H1 (cell line): ENCODE measurements around the gene CAMTA1.
A peak's percentile ranks its signal among the peaks of the same experiment; 100 is the strongest.

Experiments used
- CTCF ChIP-seq, 3 experiments: IDR thresholded peaks; 1 replicate in 2 of 3; 2 replicates in 1 of 3; pipeline versions ENCODE4 v1.5.1 to v1.6.1; 2011; ENCODE audit warnings: low read length in 3 of 3, mild to moderate bottlenecking in 3 of 3, inconsistent platforms in 2 of 3, low read depth in 1 of 3, moderate library complexity in 1 of 3; ENCODE audit not compliant: insufficient read depth in 1 of 3; ENCODE audit errors: control extremely low read depth in 1 of 3
- EZH2 ChIP-seq: fragments of 200-600 bp; sonication (generic); IDR thresholded peaks from 2 replicates; pipeline ENCODE4 v1.7.1; 2012; ENCODE audit warnings: low read depth, mild to moderate bottlenecking, moderate library complexity, low read length, inconsistent platforms; ENCODE audit not compliant: severe bottlenecking
- PHF8 ChIP-seq: fragments of 200-600 bp; sonication (generic); conservative IDR thresholded peaks from 2 replicates; pipeline ENCODE4 v1.7.1; 2012; ENCODE audit warnings: low read depth, mild to moderate bottlenecking, inconsistent platforms, low read length, moderate library complexity
- POLR2AphosphoS5 ChIP-seq: IDR thresholded peaks from 2 replicates; pipeline ENCODE4 v1.6.1; 2011; ENCODE audit warnings: low read depth, low read length
- SP1 ChIP-seq: IDR thresholded peaks from 2 replicates; pipeline ENCODE4 v1.6.1; 2011; ENCODE audit warnings: low read depth, low read length
- YY1 ChIP-seq: IDR thresholded peaks from 2 replicates; pipeline ENCODE4 v1.6.1; 2011; ENCODE audit warnings: low read depth, mild to moderate bottlenecking, low read length
- TF ChIP-seq, protein P1 (sequence below): IDR thresholded peaks from 2 replicates; pipeline ENCODE4 v1.6.1; 2011; ENCODE audit warnings: low read depth, mild to moderate bottlenecking, low read length; ENCODE audit not compliant: insufficient read depth
- TF ChIP-seq, protein P2 (sequence below): IDR thresholded peaks from 2 replicates; pipeline ENCODE4 v1.6.1; 2012; ENCODE audit warnings: inconsistent platforms

DNA sequence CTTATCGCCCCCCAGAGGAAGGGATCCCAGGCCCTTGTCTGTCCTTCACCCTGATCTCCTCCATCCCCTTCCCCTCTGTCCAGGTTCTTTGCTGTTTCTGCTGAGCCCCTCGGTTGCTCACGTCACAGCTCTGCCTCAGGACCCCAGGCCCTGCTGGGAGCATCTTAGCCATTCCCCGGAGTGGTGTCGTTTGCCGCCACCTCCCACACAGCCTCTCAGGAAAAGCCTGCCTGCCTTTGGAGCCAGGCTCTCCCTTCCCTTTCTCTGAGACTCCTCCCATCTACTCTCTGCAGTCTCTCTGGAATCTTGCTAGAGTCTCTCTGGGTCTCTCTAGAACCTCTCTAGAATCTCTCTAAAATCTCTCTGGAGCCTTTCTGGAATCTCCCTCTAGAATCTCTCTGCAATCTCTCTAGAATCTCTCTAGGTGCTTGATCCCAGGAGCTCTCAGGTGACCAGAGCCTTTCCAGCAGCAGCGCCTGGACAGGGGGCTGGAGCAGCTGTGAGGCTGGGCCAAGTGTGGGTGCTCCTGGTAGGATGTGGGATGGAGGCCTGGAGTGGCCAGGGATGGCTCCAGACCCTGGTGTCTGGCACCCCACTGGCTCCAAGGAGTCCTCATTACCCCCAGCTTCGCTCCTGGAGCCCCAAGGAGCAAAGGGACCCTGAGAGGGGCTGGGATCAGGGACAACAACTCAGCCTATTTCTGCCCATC lies 702.7 kb downstream of the CAMTA1 start:
- no peak for TF ChIP-seq EZH2
- TF ChIP-seq SP1 = no peak
- TF ChIP-seq CTCF (IDR thresholded peaks at IDR 0.05; ENCODE audit: control extremely low read depth in 1 of 3, insufficient read depth in 1 of 3, low read depth in 1 of 3, low read length in 3 of 3) = peak in 1 of 3 experiments; percentile 28; a peak in 1 of 4 replicates
- TF ChIP-seq POLR2AphosphoS5 = no peak
- TF ChIP-seq, protein P1, sequence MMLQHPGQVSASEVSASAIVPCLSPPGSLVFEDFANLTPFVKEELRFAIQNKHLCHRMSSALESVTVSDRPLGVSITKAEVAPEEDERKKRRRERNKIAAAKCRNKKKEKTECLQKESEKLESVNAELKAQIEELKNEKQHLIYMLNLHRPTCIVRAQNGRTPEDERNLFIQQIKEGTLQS = no peak
- no peak for TF ChIP-seq YY1
- no peak for TF ChIP-seq PHF8
- TF ChIP-seq, protein P2, sequence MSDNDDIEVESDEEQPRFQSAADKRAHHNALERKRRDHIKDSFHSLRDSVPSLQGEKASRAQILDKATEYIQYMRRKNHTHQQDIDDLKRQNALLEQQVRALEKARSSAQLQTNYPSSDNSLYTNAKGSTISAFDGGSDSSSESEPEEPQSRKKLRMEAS = no peak
